Myocyte (in vitro differentiated cells): ENCODE data around the gene SPON1. TPM values are rescaled to one million over a fixed set of nuclear protein-coding genes. Genes with fewer than 3 reads are reported as not detected.
A peak's percentile ranks its signal among the peaks of the same experiment; 100 is the strongest.

Source experiments
- DNase-seq: peaks from one replicate; pipeline ENCODE4 v3.0.0-alpha.2; 2012; ENCODE audit warnings: low read depth
- total RNA-seq: library from RNA; depleted of rRNA; stranded (reverse); fragments of >200 nt; gene quantifications from 2 replicates; pipeline ENCODE4 v1.2.3, GENCODE V29; 2014

The SPON1 gene
- total RNA-seq, 1 donor from 2014 or later, result 0.08 TPM

GRCh38 chr11:14184028-14184940 lies 221.8 kb downstream of the SPON1 start:
- DNase-seq, result no peak

- no peak for DNase-seq
Observed at GRCh38 chr11:14185461-14185860, 222.9 kb downstream of the SPON1 start.

- no peak for DNase-seq
Observed at GRCh38 chr11:14186046-14186775, 223.7 kb downstream of the SPON1 start.

DNA sequence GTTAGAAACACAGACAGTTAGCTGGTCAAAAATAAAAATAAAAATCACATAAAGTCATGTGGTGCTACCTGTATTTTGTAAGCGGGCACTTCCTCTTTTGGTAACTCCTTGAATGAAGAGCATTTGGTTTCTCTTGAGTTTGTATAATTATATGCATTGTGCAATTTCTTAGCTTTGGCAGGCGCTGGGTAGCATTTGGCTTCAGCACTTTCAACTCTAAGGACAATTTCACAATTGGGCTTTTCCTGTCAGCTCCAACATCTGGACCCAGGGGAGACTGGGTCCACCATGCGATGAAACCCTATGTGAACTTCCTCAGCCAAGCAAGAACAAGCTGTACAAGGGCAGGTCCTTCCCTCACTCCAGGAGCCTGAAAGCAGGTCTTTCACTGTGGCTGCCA lies 227.4 kb downstream of the SPON1 start:
- DNase-seq, result no peak

DNA sequence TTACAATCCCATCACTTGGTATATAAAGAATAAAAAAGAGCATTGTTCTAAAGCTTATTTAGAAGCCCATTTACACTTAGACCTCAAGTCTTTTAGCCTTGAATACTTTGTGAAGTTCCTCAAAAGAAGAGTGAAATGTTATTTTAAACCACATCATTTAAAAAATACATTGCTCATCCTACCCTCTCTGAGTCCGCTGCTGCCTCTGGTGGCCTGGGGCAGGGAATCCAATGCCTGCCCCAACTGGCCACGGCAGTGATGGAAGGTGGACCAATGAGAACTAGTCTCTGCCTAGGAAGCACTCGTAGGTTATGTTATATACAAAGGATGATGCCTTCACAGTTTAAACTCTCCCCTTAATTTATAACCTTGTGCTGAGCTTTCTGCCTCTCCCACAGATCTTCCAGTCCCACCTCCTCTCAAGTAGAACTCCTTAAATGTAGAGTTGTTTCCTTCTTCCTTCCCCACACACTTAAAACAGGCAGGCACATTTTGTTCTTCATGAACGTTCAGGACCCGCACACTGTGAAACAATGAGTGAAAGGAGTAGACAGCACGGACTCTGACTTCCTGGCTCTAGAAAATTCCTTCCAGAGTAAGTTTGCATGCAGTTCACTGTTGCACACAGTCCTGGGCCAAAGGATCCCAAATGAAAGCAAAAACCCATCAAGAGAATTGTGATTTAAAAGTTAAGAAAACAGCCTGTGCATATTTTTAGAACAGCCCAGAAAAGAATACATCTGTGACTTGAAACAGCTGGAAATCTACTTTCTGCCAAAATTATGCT lies 228.7 kb downstream of the SPON1 start:
- peak; percentile 1 for DNase-seq

DNA sequence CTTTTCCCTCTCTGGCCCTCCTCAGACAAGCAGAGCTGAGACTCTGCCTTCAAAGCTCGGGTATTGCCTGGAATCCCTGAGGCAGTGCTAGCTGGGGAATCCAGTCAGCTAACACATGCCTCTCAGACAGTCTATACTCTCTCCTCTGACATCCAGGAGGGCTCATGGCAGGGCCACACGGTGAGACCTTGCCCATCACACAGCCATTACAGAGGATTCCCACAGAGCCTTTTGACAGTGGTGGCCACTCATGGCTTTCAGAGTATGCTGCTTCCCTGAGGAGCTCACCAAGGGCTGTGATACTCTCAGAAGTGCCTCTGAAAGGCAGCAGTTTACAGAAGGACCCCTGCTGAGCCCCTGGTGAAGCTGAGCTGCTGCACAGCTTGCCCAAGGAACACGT lies 231.1 kb downstream of the SPON1 start:
- no peak for DNase-seq

DNA sequence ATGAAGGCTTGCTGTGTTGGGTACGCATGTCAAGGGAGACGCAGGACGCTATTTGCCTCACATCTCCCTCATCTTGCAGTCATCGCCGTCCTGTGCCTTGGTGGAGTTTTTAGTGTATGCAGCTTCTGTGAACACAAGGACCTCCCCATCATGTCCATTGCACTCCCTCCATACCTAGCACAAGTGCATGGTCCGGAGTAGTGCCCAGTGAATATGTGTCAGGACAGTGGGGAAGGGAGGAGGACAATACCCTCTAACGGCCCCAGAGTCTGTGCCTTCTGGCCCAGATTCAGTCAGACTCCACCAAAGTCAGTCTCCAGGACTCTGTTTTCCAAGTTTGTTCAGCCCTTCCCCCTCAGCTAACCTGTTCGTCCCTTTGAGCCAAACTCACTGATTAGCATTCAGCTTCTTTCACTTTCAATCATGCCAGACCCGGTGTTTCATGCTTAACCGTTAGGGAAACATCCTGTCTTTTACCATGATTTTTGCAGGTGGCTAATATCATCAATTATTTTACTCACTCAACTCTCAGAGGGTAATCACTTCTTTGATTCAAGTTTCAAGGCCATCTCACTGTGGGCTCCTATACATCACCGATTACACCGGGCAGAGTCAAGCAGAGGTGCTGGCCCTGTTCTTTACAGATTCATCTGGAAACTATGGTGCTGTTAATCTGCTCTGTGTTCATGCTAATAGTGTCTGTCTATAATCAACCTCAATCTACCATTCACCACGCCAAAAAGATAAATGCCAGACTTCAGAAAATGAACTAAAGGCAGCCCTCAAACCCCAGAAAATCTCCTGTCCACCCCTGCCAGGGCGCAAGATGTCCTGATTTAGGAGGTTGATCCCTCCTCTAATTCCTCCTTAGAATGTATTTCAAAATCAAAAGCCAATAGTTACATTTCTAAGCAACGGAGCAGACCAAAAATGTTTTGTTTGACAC lies 240.0 kb downstream of the SPON1 start:
- DNase-seq, result no peak

DNA sequence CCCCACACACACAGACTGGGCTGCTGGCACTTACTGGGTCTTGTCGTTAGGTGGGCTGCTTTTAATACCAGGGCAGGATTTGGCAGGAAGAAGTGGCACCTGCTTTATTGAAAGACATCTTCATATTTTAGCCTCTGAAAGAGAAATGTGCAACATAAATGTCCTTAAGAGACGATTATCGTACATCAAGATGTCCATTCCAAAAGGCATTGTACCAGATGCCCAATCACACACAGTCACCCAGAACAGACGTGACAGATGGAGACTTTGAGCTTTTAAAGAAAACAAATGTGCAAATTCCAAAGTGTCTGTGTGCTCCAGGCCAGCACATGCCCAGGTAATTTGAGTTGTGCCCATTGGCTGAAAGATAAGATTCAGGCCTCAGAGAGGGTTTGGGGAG lies 240.8 kb downstream of the SPON1 start:
- DNase-seq, result no peak

DNA sequence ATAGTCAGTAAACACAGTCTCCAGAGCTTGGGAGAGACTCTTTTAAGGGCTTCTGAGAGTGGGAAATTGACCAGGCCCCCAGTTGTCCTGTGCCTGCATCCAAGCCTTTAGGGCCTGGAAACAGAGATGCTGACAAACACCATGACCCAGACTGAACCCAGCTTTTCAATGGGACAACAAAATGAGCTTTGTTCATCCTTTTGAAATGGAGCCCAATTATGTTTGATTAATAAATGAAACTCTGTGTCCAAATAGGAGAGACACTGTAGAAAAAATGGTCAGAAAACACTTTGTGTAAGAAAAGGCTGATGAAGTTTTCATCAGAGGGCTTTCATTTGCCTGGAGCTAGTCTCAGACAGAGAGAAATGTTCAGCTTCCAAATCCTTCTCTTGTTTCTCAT lies 250.5 kb downstream of the SPON1 start:
- no peak for DNase-seq

- DNase-seq, result no peak
Observed at GRCh38 chr11:14218728-14219127, 256.2 kb downstream of the SPON1 start.

DNA sequence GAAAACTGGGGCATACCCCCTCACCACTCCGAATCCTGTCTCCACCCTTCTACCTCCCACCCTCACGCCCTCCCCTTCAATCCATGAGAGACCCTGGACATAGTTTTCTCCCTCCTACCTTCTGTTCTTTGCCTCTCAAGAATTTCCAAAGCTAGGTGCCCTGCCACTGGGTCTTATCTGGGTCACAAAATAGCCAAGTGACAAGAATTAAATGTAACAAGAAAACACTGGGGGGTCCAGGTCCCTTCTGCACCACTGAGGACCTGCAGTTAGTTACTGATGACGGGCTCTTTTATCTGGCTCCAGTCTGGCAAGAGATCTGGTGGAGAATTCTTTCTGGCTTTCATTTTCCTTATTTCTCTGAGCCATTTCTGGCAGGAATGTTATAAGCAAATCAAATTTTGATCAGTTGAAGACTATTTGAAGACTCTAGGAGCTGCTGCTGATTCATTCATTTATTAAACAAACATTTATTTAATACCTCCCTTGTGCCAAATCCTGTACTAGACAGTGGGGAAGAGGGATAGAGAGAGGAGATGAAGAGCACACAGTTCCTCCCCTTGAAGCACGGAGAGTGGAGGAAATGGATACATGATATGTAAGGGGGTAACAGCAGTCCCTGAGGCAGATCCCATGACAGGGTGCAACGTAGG lies 261.2 kb downstream of the SPON1 start:
- no peak for DNase-seq

- no peak for DNase-seq
Observed at GRCh38 chr11:14224395-14224794, 261.9 kb downstream of the SPON1 start.

DNA sequence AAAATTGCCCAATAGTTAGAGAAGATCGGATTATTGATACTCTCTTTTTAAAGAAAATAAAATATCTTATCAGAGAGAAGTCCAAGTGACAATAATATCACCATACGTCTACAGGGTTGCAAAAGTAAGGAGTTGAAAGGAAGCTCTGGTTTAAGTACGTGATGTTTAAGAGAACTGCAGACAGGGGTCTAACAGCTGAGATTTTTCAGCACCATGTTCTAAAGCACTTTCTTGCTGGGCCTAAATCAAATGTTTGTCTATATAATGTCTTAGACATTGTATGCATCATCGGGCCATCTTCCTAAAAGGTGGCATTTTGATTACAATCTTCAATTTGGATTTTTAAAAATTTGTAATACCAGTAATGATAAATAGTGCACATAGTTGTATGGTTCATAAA lies 263.1 kb downstream of the SPON1 start:
- no peak for DNase-seq

DNA sequence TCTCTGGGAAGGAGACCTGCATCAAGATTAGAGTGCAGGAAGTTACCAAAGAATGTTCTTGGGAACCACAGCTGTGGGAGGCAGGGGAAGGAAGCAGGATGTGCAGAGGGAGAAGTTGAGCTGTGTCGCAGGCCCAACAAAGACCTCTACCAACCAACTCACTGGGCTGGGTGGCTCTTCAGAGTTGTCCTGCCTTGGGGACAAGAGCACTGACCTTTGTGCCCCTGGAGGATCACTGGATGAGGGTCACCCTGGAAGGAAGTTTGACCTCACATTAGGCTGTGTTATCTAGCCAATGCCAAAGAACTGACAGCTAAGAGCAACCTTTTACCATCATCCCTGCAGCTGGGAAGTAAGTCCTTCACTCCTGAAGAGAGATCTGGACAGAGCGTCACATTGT lies 265.8 kb downstream of the SPON1 start:
- DNase-seq, result no peak

- DNase-seq, result no peak
Observed at GRCh38 chr11:14229472-14229871, 266.9 kb downstream of the SPON1 start.

DNA sequence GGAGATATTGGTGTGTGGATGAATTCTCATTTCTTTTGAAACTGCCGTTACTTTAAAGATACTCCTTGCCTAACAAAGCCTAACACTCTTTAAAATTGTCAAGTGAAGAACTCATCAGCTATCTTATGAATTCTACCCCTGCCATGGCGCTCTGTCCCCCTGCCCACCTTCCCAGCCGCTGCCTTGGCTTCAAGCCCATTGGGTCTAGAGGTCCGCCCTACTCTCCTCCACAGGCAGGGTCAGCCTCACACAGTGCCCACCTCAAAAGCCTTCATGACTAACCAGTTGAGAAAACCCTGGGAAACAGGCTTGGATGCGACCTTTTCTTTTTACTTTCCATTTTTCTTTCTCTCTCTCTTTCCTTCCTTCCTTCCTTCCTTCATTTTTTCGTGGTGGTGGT lies 267.9 kb downstream of the SPON1 start:
- no peak for DNase-seq

- DNase-seq, result no peak
Observed at GRCh38 chr11:14232652-14233051, 270.1 kb downstream of the SPON1 start.

- DNase-seq, result no peak
Observed at GRCh38 chr11:14234446-14234845, 271.9 kb downstream of the SPON1 start.

DNA sequence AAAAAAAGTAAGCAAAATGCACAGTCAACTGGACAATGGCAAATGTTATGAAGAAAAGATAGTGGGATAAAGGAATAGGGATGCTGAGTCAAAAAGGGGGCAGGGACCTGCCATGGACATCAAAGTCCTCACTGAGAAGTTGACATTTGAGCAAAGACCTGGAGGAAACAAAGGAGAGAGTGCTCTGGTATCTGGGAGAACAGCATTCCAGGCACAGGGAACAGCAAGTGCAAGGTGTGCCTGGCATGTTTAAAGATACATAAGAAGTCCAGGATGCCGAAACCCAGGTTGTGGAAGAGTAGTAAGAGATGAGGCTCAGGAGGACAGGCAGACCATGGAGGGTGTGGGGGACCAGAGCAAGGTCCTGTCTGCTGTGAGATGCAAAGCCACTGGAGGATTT lies 273.2 kb downstream of the SPON1 start:
- DNase-seq, result no peak

- no peak for DNase-seq
Observed at GRCh38 chr11:14237444-14237961, 275.0 kb downstream of the SPON1 start.
